ENCODE measurements around the gene JAKMIP2.

Gene JAKMIP2

GRCh38 chr5:147788023-147788422 is 5.5 kb upstream of the JAKMIP2 start:
- no peak for DNase-seq (ENCODE audit: low spot score)

GRCh38 chr5:147786142-147786541 is 3.6 kb upstream of the JAKMIP2 start:
- no peak for DNase-seq (ENCODE audit: low spot score)

GRCh38 chr5:147784146-147784987 is 1.8 kb upstream of the JAKMIP2 start:
- no peak for DNase-seq (ENCODE audit: low spot score)

- DNase-seq (ENCODE audit: low spot score): no peak
Observed at GRCh38 chr5:147780924-147781573, 1.5 kb downstream of the JAKMIP2 start.

- peak; percentile 3 for DNase-seq (ENCODE audit: low spot score)
Observed at GRCh38 chr5:147779694-147780093, 2.8 kb downstream of the JAKMIP2 start.

GRCh38 chr5:147776989-147777388 is 5.5 kb downstream of the JAKMIP2 start:
- no peak for DNase-seq (ENCODE audit: low spot score)

- DNase-seq (ENCODE audit: low spot score): no peak
Observed at GRCh38 chr5:147773587-147773986, 8.9 kb downstream of the JAKMIP2 start.

- no peak for DNase-seq (ENCODE audit: low spot score)
Observed at GRCh38 chr5:147773139-147773538, 9.4 kb downstream of the JAKMIP2 start.

- DNase-seq (ENCODE audit: low spot score): no peak
Observed at GRCh38 chr5:147767048-147767447, 15.5 kb downstream of the JAKMIP2 start.

GRCh38 chr5:147763791-147764525 is 18.6 kb downstream of the JAKMIP2 start:
- DNase-seq (ENCODE audit: low spot score): no peak

- DNase-seq (ENCODE audit: low spot score): no peak
Observed at GRCh38 chr5:147760086-147760875, 22.2 kb downstream of the JAKMIP2 start.

- no peak for DNase-seq (ENCODE audit: low spot score)
Observed at GRCh38 chr5:147759441-147759840, 23.1 kb downstream of the JAKMIP2 start.

GRCh38 chr5:147756566-147756965 is 26.0 kb downstream of the JAKMIP2 start:
- no peak for DNase-seq (ENCODE audit: low spot score)

GRCh38 chr5:147754372-147755122 is 28.0 kb downstream of the JAKMIP2 start:
- DNase-seq (ENCODE audit: low spot score): no peak

GRCh38 chr5:147753765-147754164 is 28.8 kb downstream of the JAKMIP2 start:
- DNase-seq (ENCODE audit: low spot score): no peak

GRCh38 chr5:147752666-147753290 is 29.8 kb downstream of the JAKMIP2 start:
- DNase-seq (ENCODE audit: low spot score): no peak

GRCh38 chr5:147752033-147752432 is 30.5 kb downstream of the JAKMIP2 start:
- no peak for DNase-seq (ENCODE audit: low spot score)

GRCh38 chr5:147751156-147751830 is 31.2 kb downstream of the JAKMIP2 start:
- DNase-seq (ENCODE audit: low spot score): no peak

GRCh38 chr5:147750065-147750464 is 32.5 kb downstream of the JAKMIP2 start:
- DNase-seq (ENCODE audit: low spot score): no peak

GRCh38 chr5:147748590-147748989 is 33.9 kb downstream of the JAKMIP2 start:
- DNase-seq (ENCODE audit: low spot score): no peak

All from CD4-positive, alpha-beta T cell treated with Interleukin-2 at 100 ng/mL for 4 hours (primary cell).